Lung (tissue), 12 donors: Measurements from ENCODE around the gene IRGQ. TPM values are rescaled to one million over a fixed set of nuclear protein-coding genes. Genes with fewer than 3 reads are reported as not detected.

Experiments used
- ATAC-seq: fragments of 200-7000 bp; cut with Tn5 transposase; one replicate; pipeline ENCODE4 v1.9.1; 2020; ENCODE audit warnings: moderate number of reproducible peaks; ENCODE audit not compliant: insufficient read depth, low FRiP score
- DNase-seq, 3 donors: peaks; one replicate each; pipeline ENCODE4 v3.0.0-alpha.2; 2013 to 2017
- H3K27ac ChIP-seq, 2 donors: one replicate each; pipeline ENCODE4 v1.5.1; 2013; ENCODE audit warnings: mild to moderate bottlenecking in 2 of 2, moderate library complexity in 2 of 2, control low read depth in 1 of 2, inconsistent platforms in 1 of 2, low read depth in 1 of 2, low read length in 1 of 2
- H3K27me3 ChIP-seq, 3 donors: one replicate each; pipeline ENCODE4 v1.5.1; 2013; ENCODE audit warnings: low read length in 2 of 3; ENCODE audit not compliant: control insufficient read depth in 3 of 3, insufficient read depth in 3 of 3
- H3K36me3 ChIP-seq, 4 donors: one replicate each; pipeline ENCODE4 v1.5.1; 2013; ENCODE audit warnings: low read length in 4 of 4, mild to moderate bottlenecking in 1 of 4, moderate library complexity in 1 of 4; ENCODE audit not compliant: control insufficient read depth in 4 of 4, insufficient read depth in 4 of 4
- H3K4me1 ChIP-seq, 5 donors: one replicate each; pipeline ENCODE4 v1.5.1; 2013; ENCODE audit warnings: low read length in 5 of 5, mild to moderate bottlenecking in 2 of 5, moderate library complexity in 1 of 5; ENCODE audit not compliant: control insufficient read depth in 5 of 5, insufficient read depth in 5 of 5
- H3K4me3 ChIP-seq: one replicate; pipeline ENCODE4 v1.5.1; 2013; ENCODE audit warnings: mild to moderate bottlenecking, control low read depth, moderate library complexity
- H3K9ac ChIP-seq, 2 donors: one replicate each; pipeline ENCODE4 v1.5.1; 2013; ENCODE audit warnings: low read length in 2 of 2, control low read depth in 1 of 2; ENCODE audit not compliant: insufficient read depth in 1 of 2
- H3K9me3 ChIP-seq, 4 donors: one replicate each; pipeline ENCODE4 v1.5.1; 2013; ENCODE audit warnings: low read length in 3 of 4, mild to moderate bottlenecking in 1 of 4, moderate library complexity in 1 of 4; ENCODE audit not compliant: control insufficient read depth in 4 of 4, insufficient read depth in 3 of 4
- WGBS, 2 donors: extraction: QIAGEN DNeasy Blood & Tissue Kit; methylation state at CpG; one replicate each; pipeline ENCODE4 v1.1.7; 2013; 5-methylcytosine and 5-hydroxymethylcytosine counted together
- polyA plus RNA-seq, 2 donors: library from polyadenylated mRNA; stranded (reverse); fragments of 200-250 nt; gene quantifications; one replicate each; pipeline ENCODE4 v1.2.1, GENCODE V29; 2013
- total RNA-seq, 2 donors: library from RNA; depleted of rRNA in 1 of 2; stranded (reverse); fragments of >200 nt in 1 of 2; gene quantifications; one replicate each; pipeline ENCODE4 v1.2.1, GENCODE V29; 2014 to 2021
- TF ChIP-seq, protein P1 (sequence below): IDR thresholded peaks from 2 replicates; pipeline ENCODE4 v1.5.1; 2012; ENCODE audit warnings: mild to moderate bottlenecking; ENCODE audit errors: control extremely low read depth, extremely low read depth
- donor health status: control.
- donor health status: control.
- donor health status: Bipolar disorder and iron deficiency.
- donor health status: healthy.
- donor health status: DM: yes; HTN: yes; CAD: no.

Gene IRGQ
- total and polyA plus RNA-seq, 4 donors, result 3.8 to 28.3 (median 15.6) TPM

- H3K9me3 ChIP-seq, result no peaks in the 10 kb centered on the region
- DNase-seq (no peak), ATAC-seq (no peak)
- H3K27me3 ChIP-seq, result peaks cover 0 to 15% (median 13%) of the 10 kb centered on the region in 3 donors
- H3K4me3 ChIP-seq, result no peak overlapping the region
- no peak overlapping the region for H3K27ac ChIP-seq
- peak overlapping the region in 1 of 2 donors; percentile 55 for H3K9ac ChIP-seq
- TF ChIP-seq, protein P1, sequence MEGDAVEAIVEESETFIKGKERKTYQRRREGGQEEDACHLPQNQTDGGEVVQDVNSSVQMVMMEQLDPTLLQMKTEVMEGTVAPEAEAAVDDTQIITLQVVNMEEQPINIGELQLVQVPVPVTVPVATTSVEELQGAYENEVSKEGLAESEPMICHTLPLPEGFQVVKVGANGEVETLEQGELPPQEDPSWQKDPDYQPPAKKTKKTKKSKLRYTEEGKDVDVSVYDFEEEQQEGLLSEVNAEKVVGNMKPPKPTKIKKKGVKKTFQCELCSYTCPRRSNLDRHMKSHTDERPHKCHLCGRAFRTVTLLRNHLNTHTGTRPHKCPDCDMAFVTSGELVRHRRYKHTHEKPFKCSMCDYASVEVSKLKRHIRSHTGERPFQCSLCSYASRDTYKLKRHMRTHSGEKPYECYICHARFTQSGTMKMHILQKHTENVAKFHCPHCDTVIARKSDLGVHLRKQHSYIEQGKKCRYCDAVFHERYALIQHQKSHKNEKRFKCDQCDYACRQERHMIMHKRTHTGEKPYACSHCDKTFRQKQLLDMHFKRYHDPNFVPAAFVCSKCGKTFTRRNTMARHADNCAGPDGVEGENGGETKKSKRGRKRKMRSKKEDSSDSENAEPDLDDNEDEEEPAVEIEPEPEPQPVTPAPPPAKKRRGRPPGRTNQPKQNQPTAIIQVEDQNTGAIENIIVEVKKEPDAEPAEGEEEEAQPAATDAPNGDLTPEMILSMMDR, result no peak
- H3K4me1 ChIP-seq, result peaks cover 0 to 11% (median under 1%) of the 10 kb centered on the region in 5 donors
- no peaks in the 10 kb centered on the region for H3K36me3 ChIP-seq
- WGBS, 2 donors, result 89% methylated on average over 5 of the region's 5 CpGs
Measured at GRCh38 chr19:43634068-43634467, 38.1 kb upstream of the IRGQ start.

GRCh38 chr19:43633520-43633919 lies 37.6 kb upstream of the IRGQ start:
- H3K4me3 ChIP-seq, result no peak overlapping the region
- H3K9me3 ChIP-seq, result no peaks in the 10 kb centered on the region
- H3K36me3 ChIP-seq, result no peaks in the 10 kb centered on the region
- DNase-seq (no peak), ATAC-seq (no peak)
- TF ChIP-seq, protein P1, result no peak
- H3K27me3 ChIP-seq, result peaks cover 0 to 9% (median 8%) of the 10 kb centered on the region in 3 donors
- no peak overlapping the region for H3K9ac ChIP-seq
- peaks cover 0 to 11% (median 0%) of the 10 kb centered on the region in 5 donors for H3K4me1 ChIP-seq
- 88 to 91% methylated on average over 4 of the region's 4 CpGs for WGBS, 2 donors
- H3K27ac ChIP-seq, result no peak overlapping the region

DNA sequence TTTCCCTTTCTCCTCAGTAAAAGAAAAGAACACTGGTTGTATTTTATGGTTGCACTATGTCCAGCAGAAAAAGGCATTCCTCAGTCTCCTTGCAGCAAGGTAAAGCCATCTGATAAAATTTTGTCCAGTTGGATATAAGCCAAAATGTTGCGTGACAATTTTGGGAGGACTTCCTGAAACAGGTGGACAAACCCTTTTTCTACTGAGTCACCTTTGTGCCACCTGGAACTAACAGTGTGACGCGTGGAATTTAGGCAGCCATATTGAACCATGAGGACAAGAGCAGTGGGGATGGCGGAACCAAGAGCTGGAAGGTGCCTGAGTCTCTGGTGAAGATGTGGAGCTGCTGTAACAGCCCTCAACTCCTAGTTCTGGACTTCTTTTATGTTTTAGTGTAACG lies 35.6 kb upstream of the IRGQ start:
- Histone ChIP-seq H3K4me3 (no peak overlapping the region), H3K4me1 (peaks cover 0 to 11% (median 2%) of the 10 kb centered on the region in 5 donors), H3K9me3 (no peaks in the 10 kb centered on the region), H3K27me3 (peaks cover 0 to 2% (median 0%) of the 10 kb centered on the region in 3 donors), H3K36me3 (no peaks in the 10 kb centered on the region), H3K9ac (no peak overlapping the region), H3K27ac (no peak overlapping the region)
- ATAC-seq (no peak), DNase-seq (no peak)
- 86 to 91% methylated on average over 5 of the region's 5 CpGs for WGBS, 2 donors
- TF ChIP-seq, protein P1, result no peak
